ENCODE measurements around the gene GPC3.

GPC3 gene

GRCh38 chrX:133574716-133575115, 410.7 kb downstream of the GPC3 start:
- no peaks in the 10 kb centered on the region for H3K79me1 ChIP-seq (ENCODE audit: low read depth, low read length)
- no peak overlapping the region for H2BK120ac ChIP-seq (ENCODE audit: low read depth, low read length)
- no peak overlapping the region for H3K4me3 ChIP-seq (ENCODE audit: low read length in 2 of 2)
- no peak overlapping the region for H3K14ac ChIP-seq (ENCODE audit: low read length)
- no CpG with 5 or more reads among the region's 2 CpGs for WGBS, 2 donors (ENCODE audit: extremely low coverage in 2 of 2, insufficient read length in 2 of 2, insufficient replicate concordance in 1 of 2)
- no peak overlapping the region for H3K4me2 ChIP-seq (ENCODE audit: insufficient read depth, low read length, poor library complexity, severe bottlenecking)
- H3K23ac ChIP-seq (ENCODE audit: low read depth, low read length, poor library complexity) = no peak overlapping the region
- no peak overlapping the region for H2BK5ac ChIP-seq (ENCODE audit: low read length)
- H3K36me3 ChIP-seq (replicated peaks in 1 of 2; ENCODE audit: control insufficient read depth in 2 of 2, insufficient read depth in 2 of 2, low read length in 2 of 2) = no peaks in the 10 kb centered on the region
- no peak overlapping the region for H3K27ac ChIP-seq (replicated peaks; ENCODE audit: low read length)
- H2BK15ac ChIP-seq (ENCODE audit: low read length) = no peak overlapping the region
- no peak overlapping the region for H4K8ac ChIP-seq (ENCODE audit: low read depth, low read length)
- H3K4ac ChIP-seq (ENCODE audit: low read length) = no peak overlapping the region
- no peak overlapping the region for H2BK12ac ChIP-seq (ENCODE audit: low read length)
- no peak for DNase-seq (ENCODE audit: low spot score)
- H3K27me3 ChIP-seq (ENCODE audit: control insufficient read depth in 3 of 3, insufficient read depth in 3 of 3, low read depth in 1 of 3, low read length in 3 of 3) = no peaks in the 10 kb centered on the region
- peaks cover 1 to 3% of the 10 kb centered on the region in 2 donors for H3K9me3 ChIP-seq (replicated peaks in 1 of 2; ENCODE audit: control insufficient read depth in 2 of 2, insufficient read depth in 1 of 2, low read depth in 1 of 2, low read length in 2 of 2)
- H3K4me1 ChIP-seq (ENCODE audit: control insufficient read depth in 2 of 2, insufficient read depth in 1 of 2, low read depth in 1 of 2, low read length in 2 of 2) = no peaks in the 10 kb centered on the region
- H2AFZ ChIP-seq (ENCODE audit: low read length) = no peak overlapping the region
- no peak overlapping the region for H4K91ac ChIP-seq (ENCODE audit: low read depth, low read length, poor library complexity)
- no peak overlapping the region for H2AK5ac ChIP-seq (ENCODE audit: low read depth, low read length)
- H3K9ac ChIP-seq (ENCODE audit: low read depth, low read length, poor library complexity) = no peak overlapping the region
- no peak overlapping the region for H3K18ac ChIP-seq (ENCODE audit: low read length)

GRCh38 chrX:133570549-133570948, 414.8 kb downstream of the GPC3 start:
- Histone ChIP-seq H3K18ac (ENCODE audit: low read length) (no peak overlapping the region), H2BK5ac (ENCODE audit: low read length) (no peak overlapping the region), H2AFZ (ENCODE audit: low read length) (no peak overlapping the region), H3K14ac (ENCODE audit: low read length) (no peak overlapping the region), H2BK12ac (ENCODE audit: low read length) (no peak overlapping the region), H3K27me3 (ENCODE audit: control insufficient read depth in 3 of 3, insufficient read depth in 3 of 3, low read depth in 1 of 3, low read length in 3 of 3) (no peaks in the 10 kb centered on the region), H3K79me1 (ENCODE audit: low read depth, low read length) (no peaks in the 10 kb centered on the region), H2AK5ac (ENCODE audit: low read depth, low read length) (no peak overlapping the region), H3K23ac (ENCODE audit: low read depth, low read length, poor library complexity) (no peak overlapping the region), H2BK120ac (ENCODE audit: low read depth, low read length) (no peak overlapping the region), H3K27ac (replicated peaks; ENCODE audit: low read length) (no peak overlapping the region), H3K4me3 (ENCODE audit: low read length in 2 of 2) (no peak overlapping the region), H3K9ac (ENCODE audit: low read depth, low read length, poor library complexity) (no peak overlapping the region), H4K91ac (ENCODE audit: low read depth, low read length, poor library complexity) (no peak overlapping the region), H3K9me3 (replicated peaks in 1 of 2; ENCODE audit: control insufficient read depth in 2 of 2, insufficient read depth in 1 of 2, low read depth in 1 of 2, low read length in 2 of 2) (peaks cover 0 to 3% of the 10 kb centered on the region in 2 donors), H3K36me3 (replicated peaks in 1 of 2; ENCODE audit: control insufficient read depth in 2 of 2, insufficient read depth in 2 of 2, low read length in 2 of 2) (no peaks in the 10 kb centered on the region), H3K4me1 (ENCODE audit: control insufficient read depth in 2 of 2, insufficient read depth in 1 of 2, low read depth in 1 of 2, low read length in 2 of 2) (no peaks in the 10 kb centered on the region), H3K4me2 (ENCODE audit: insufficient read depth, low read length, poor library complexity, severe bottlenecking) (no peak overlapping the region), H3K4ac (ENCODE audit: low read length) (no peak overlapping the region), H2BK15ac (ENCODE audit: low read length) (no peak overlapping the region), H4K8ac (ENCODE audit: low read depth, low read length) (no peak overlapping the region)
- no CpG with 5 or more reads among the region's 1 CpG for WGBS, 2 donors (ENCODE audit: extremely low coverage in 2 of 2, insufficient read length in 2 of 2, insufficient replicate concordance in 1 of 2)
- DNase-seq (ENCODE audit: low spot score) = no peak

GRCh38 chrX:133569217-133569616, 416.2 kb downstream of the GPC3 start:
- no peak overlapping the region for H2BK120ac ChIP-seq (ENCODE audit: low read depth, low read length)
- no peak overlapping the region for H3K14ac ChIP-seq (ENCODE audit: low read length)
- H4K91ac ChIP-seq (ENCODE audit: low read depth, low read length, poor library complexity) = no peak overlapping the region
- H3K4me2 ChIP-seq (ENCODE audit: insufficient read depth, low read length, poor library complexity, severe bottlenecking) = no peak overlapping the region
- no peaks in the 10 kb centered on the region for H3K4me1 ChIP-seq (ENCODE audit: control insufficient read depth in 2 of 2, insufficient read depth in 1 of 2, low read depth in 1 of 2, low read length in 2 of 2)
- no peak overlapping the region for H2BK5ac ChIP-seq (ENCODE audit: low read length)
- no peak overlapping the region for H2AFZ ChIP-seq (ENCODE audit: low read length)
- DNase-seq (ENCODE audit: low spot score) = no peak
- no peak overlapping the region for H3K18ac ChIP-seq (ENCODE audit: low read length)
- no peak overlapping the region for H3K23ac ChIP-seq (ENCODE audit: low read depth, low read length, poor library complexity)
- no peak overlapping the region for H2AK5ac ChIP-seq (ENCODE audit: low read depth, low read length)
- H2BK15ac ChIP-seq (ENCODE audit: low read length) = no peak overlapping the region
- H3K27ac ChIP-seq (replicated peaks; ENCODE audit: low read length) = no peak overlapping the region
- H3K9ac ChIP-seq (ENCODE audit: low read depth, low read length, poor library complexity) = no peak overlapping the region
- no peak overlapping the region for H4K8ac ChIP-seq (ENCODE audit: low read depth, low read length)
- no peaks in the 10 kb centered on the region for H3K27me3 ChIP-seq (ENCODE audit: control insufficient read depth in 3 of 3, insufficient read depth in 3 of 3, low read depth in 1 of 3, low read length in 3 of 3)
- H3K9me3 ChIP-seq (replicated peaks in 1 of 2; ENCODE audit: control insufficient read depth in 2 of 2, insufficient read depth in 1 of 2, low read depth in 1 of 2, low read length in 2 of 2) = peaks cover 0 to 3% of the 10 kb centered on the region in 2 donors
- H3K4ac ChIP-seq (ENCODE audit: low read length) = no peak overlapping the region
- no peaks in the 10 kb centered on the region for H3K79me1 ChIP-seq (ENCODE audit: low read depth, low read length)
- H3K36me3 ChIP-seq (replicated peaks in 1 of 2; ENCODE audit: control insufficient read depth in 2 of 2, insufficient read depth in 2 of 2, low read length in 2 of 2) = no peaks in the 10 kb centered on the region
- H3K4me3 ChIP-seq (ENCODE audit: low read length in 2 of 2) = no peak overlapping the region
- H2BK12ac ChIP-seq (ENCODE audit: low read length) = no peak overlapping the region

- no peak overlapping the region for H4K91ac ChIP-seq (ENCODE audit: low read depth, low read length, poor library complexity)
- no peak overlapping the region for H3K9ac ChIP-seq (ENCODE audit: low read depth, low read length, poor library complexity)
- H3K4me1 ChIP-seq (ENCODE audit: control insufficient read depth in 2 of 2, insufficient read depth in 1 of 2, low read depth in 1 of 2, low read length in 2 of 2) = no peaks in the 10 kb centered on the region
- no peak overlapping the region for H2AFZ ChIP-seq (ENCODE audit: low read length)
- DNase-seq (ENCODE audit: low spot score) = no peak
- no peak overlapping the region for H3K14ac ChIP-seq (ENCODE audit: low read length)
- H3K27ac ChIP-seq (replicated peaks; ENCODE audit: low read length) = no peak overlapping the region
- no peak overlapping the region for H3K18ac ChIP-seq (ENCODE audit: low read length)
- no peak overlapping the region for H3K4ac ChIP-seq (ENCODE audit: low read length)
- no peak overlapping the region for H2AK5ac ChIP-seq (ENCODE audit: low read depth, low read length)
- no peak overlapping the region for H2BK120ac ChIP-seq (ENCODE audit: low read depth, low read length)
- H3K27me3 ChIP-seq (ENCODE audit: control insufficient read depth in 3 of 3, insufficient read depth in 3 of 3, low read depth in 1 of 3, low read length in 3 of 3) = no peaks in the 10 kb centered on the region
- no peak overlapping the region for H2BK15ac ChIP-seq (ENCODE audit: low read length)
- no peak overlapping the region for H3K4me3 ChIP-seq (ENCODE audit: low read length in 2 of 2)
- no peak overlapping the region for H4K8ac ChIP-seq (ENCODE audit: low read depth, low read length)
- no peak overlapping the region for H2BK12ac ChIP-seq (ENCODE audit: low read length)
- H3K4me2 ChIP-seq (ENCODE audit: insufficient read depth, low read length, poor library complexity, severe bottlenecking) = no peak overlapping the region
- WGBS, 2 donors (ENCODE audit: extremely low coverage in 2 of 2, insufficient read length in 2 of 2, insufficient replicate concordance in 1 of 2) = no CpG with 5 or more reads among the region's 1 CpG
- no peak overlapping the region for H2BK5ac ChIP-seq (ENCODE audit: low read length)
- no peak overlapping the region for H3K23ac ChIP-seq (ENCODE audit: low read depth, low read length, poor library complexity)
- H3K36me3 ChIP-seq (replicated peaks in 1 of 2; ENCODE audit: control insufficient read depth in 2 of 2, insufficient read depth in 2 of 2, low read length in 2 of 2) = no peaks in the 10 kb centered on the region
- H3K9me3 ChIP-seq (replicated peaks in 1 of 2; ENCODE audit: control insufficient read depth in 2 of 2, insufficient read depth in 1 of 2, low read depth in 1 of 2, low read length in 2 of 2) = peaks cover 0 to under 1% of the 10 kb centered on the region in 2 donors
- no peaks in the 10 kb centered on the region for H3K79me1 ChIP-seq (ENCODE audit: low read depth, low read length)
These were observed 417.3 kb downstream of the GPC3 start for GRCh38 chrX:133568109-133568508.
